Superior temporal gyrus (tissue), 1 donor: ENCODE data around the gene CTSA.
"Not testable (repeated sequence)": the region's sequence is repeated elsewhere in the genome, so short reads cannot be mapped to it uniquely, and the experiment has no call there.

Experiments used
- DNase-seq: peaks from one replicate; pipeline ENCODE4 v3.0.0-alpha.2; 2016; ENCODE audit errors: extremely low spot score

The CTSA gene

GRCh38 chr20:45918182-45918737, 27.1 kb downstream of the CTSA start:
- no peak for DNase-seq

- DNase-seq, result no peak
These were observed 27.8 kb downstream of the CTSA start for GRCh38 chr20:45918779-45919537.

GRCh38 chr20:45919542-45920399, 28.6 kb downstream of the CTSA start:
- no peak for DNase-seq

- DNase-seq, result no peak
These were observed 29.6 kb downstream of the CTSA start for GRCh38 chr20:45920462-45921336.

GRCh38 chr20:45921337-45922189, 30.4 kb downstream of the CTSA start:
- DNase-seq, result no peak

GRCh38 chr20:45924391-45925261, 33.5 kb downstream of the CTSA start:
- peak; percentile 44 for DNase-seq

- no peak for DNase-seq
These were observed 34.8 kb downstream of the CTSA start for GRCh38 chr20:45925821-45926506.

GRCh38 chr20:45926731-45927070, 35.6 kb downstream of the CTSA start:
- no peak for DNase-seq

- DNase-seq, result no peak
These were observed 36.1 kb downstream of the CTSA start for GRCh38 chr20:45927071-45927878.

GRCh38 chr20:45931680-45932079, 40.5 kb downstream of the CTSA start:
- not testable (repeated sequence) for DNase-seq

GRCh38 chr20:45933266-45934045, 42.3 kb downstream of the CTSA start:
- DNase-seq, result peak; percentile 66

GRCh38 chr20:45934046-45934585, 43.0 kb downstream of the CTSA start:
- DNase-seq, result no peak

- peak; percentile 99 for DNase-seq
These were observed 43.7 kb downstream of the CTSA start, which contains the start of gene PCIF1 for GRCh38 chr20:45934586-45935415. Gene PCIF1, plus strand, starts transcription at chr20:45934683. Its CDS starts 4,317 bp downstream, at chr20:45939000.

- peak; percentile 72 for DNase-seq
These were observed 44.4 kb downstream of the CTSA start for GRCh38 chr20:45935416-45936046.

- DNase-seq, result no peak
These were observed 46.6 kb downstream of the CTSA start for GRCh38 chr20:45937765-45938164.
